HCT116 (cell line): ENCODE measurements around the gene GRIA1. TPM values are rescaled to one million over a fixed set of nuclear protein-coding genes. Genes with fewer than 3 reads are reported as not detected.

Experiments used
- ATAC-seq: fragments of 200-7000 bp; cut with Tn5 transposase; 2 replicates; pipeline ENCODE4 v1.9.1; 2020; ENCODE audit warnings: mild to moderate bottlenecking, moderate library complexity
- BruUV-seq: library from RNA; stranded (reverse); fragments of 400-500 nt; replicated peaks from 2 replicates; lab custom pipeline; 2021; lab: Mats Ljungman, UMichigan
- CTCF ChIA-PET: fragments of 300-600 bp; sonication (Branson Sonifier 250); formaldehyde crosslinking; loops from one replicate; lab custom pipeline; 2021; ENCODE audit warnings: antibody characterized with exemption; lab: Charles Lee
- POLR2A ChIA-PET: fragments of 300-600, 350-600 bp; sonication (Branson Sonifier 250); formaldehyde crosslinking; loops from one replicate; lab custom pipeline; 2021; ENCODE audit warnings: antibody characterized with exemption; lab: Charles Lee
- RAD21 ChIA-PET, 2 experiments: fragments of 300-600 bp; sonication (Branson Sonifier 250); formaldehyde crosslinking; loops; one replicate each; lab custom pipeline; 2023; ENCODE audit warnings: low total read pairs in 2 of 2; ENCODE audit not compliant: uncharacterized antibody in 2 of 2, unreplicated experiment in 2 of 2, low non-redundant PET in 1 of 2; lab: Charles Lee
- DNase-seq: peaks from one replicate; pipeline ENCODE4 v3.0.0-alpha.2; 2010; ENCODE audit warnings: low read depth, low spot score
- H2AFZ ChIP-seq: fragments of 200-600 bp; shearing (Covaris generic), sonication (generic); 2 replicates; pipeline ENCODE4 v1.6.1; 2017; ENCODE audit warnings: low read depth, mixed run types, mixed read lengths, antibody characterized with exemption, low read length; ENCODE audit not compliant: poor library complexity, severe bottlenecking
- H3K27ac ChIP-seq: 2 replicates; pipeline ENCODE4 v1.5.1; 2012; ENCODE audit warnings: low read depth, low read length
- H3K27me3 ChIP-seq: fragments of 200-600 bp; sonication (generic); 2 replicates; pipeline ENCODE4 v1.6.1; 2016; ENCODE audit warnings: mixed run types, low read length, mixed read lengths; ENCODE audit not compliant: insufficient read depth
- H3K36me3 ChIP-seq, 2 experiments: fragments of 200-500 bp in 1 of 2; fragments of 200-600 bp in 1 of 2; sonication (Bioruptor generic) in 1 of 2; sonication (generic) in 1 of 2; 2 replicates each; pipeline versions ENCODE4 v1.5.1 to v1.6.1; 2014 to 2016; ENCODE audit warnings: low read length in 2 of 2, inconsistent platforms in 1 of 2, mixed read lengths in 1 of 2, mixed run types in 1 of 2; ENCODE audit not compliant: insufficient read depth in 2 of 2, control insufficient read depth in 1 of 2
- H3K4me1 ChIP-seq, 2 experiments: fragments of 200-600 bp in 1 of 2; sonication (generic) in 1 of 2; 2 replicates each; pipeline versions ENCODE4 v1.5.1 to v1.6.1; 2012 to 2017; ENCODE audit warnings: low read length in 2 of 2, inconsistent platforms in 1 of 2, mild to moderate bottlenecking in 1 of 2, mixed read lengths in 1 of 2, mixed run types in 1 of 2, moderate library complexity in 1 of 2; ENCODE audit not compliant: insufficient read depth in 2 of 2, control insufficient read depth in 1 of 2
- H3K4me2 ChIP-seq: fragments of 200-600 bp; sonication (generic); 2 replicates; pipeline ENCODE4 v1.6.1; 2017; ENCODE audit warnings: mixed run types, low read length, mixed read lengths
- H3K4me3 ChIP-seq, 2 experiments: fragments of 200-600 bp in 1 of 2; sonication (generic) in 1 of 2; replicated peaks in 1 of 2; 2 replicates each; pipeline ENCODE4 v1.5.1; 2011 to 2016; ENCODE audit warnings: low read length in 2 of 2, control low read depth in 1 of 2, low read depth in 1 of 2, mild to moderate bottlenecking in 1 of 2, mixed read lengths in 1 of 2, mixed run types in 1 of 2
- H3K79me2 ChIP-seq: fragments of 200-600 bp; sonication (generic); 2 replicates; pipeline ENCODE4 v1.6.1; 2017; ENCODE audit warnings: mild to moderate bottlenecking, mixed run types, low read length, moderate library complexity, mixed read lengths; ENCODE audit not compliant: insufficient read depth
- H3K9ac ChIP-seq: fragments of 200-600 bp; sonication (generic); 2 replicates; pipeline ENCODE4 v1.6.1; 2016; ENCODE audit warnings: low read length, mixed read lengths
- H3K9me2 ChIP-seq: fragments of 200-600 bp; sonication (generic), shearing (Covaris generic); 2 replicates; pipeline ENCODE4 v1.6.1; 2017; ENCODE audit warnings: mixed run types, mild to moderate bottlenecking, moderate library complexity; ENCODE audit not compliant: insufficient read depth
- H3K9me3 ChIP-seq, 2 experiments: fragments of 200-500 bp in 1 of 2; fragments of 200-600 bp in 1 of 2; sonication (Bioruptor generic) in 1 of 2; sonication (generic) in 1 of 2; 2 replicates each; pipeline ENCODE4 v1.6.1; 2014 to 2017; ENCODE audit warnings: low read length in 2 of 2, mixed read lengths in 2 of 2, inconsistent platforms in 1 of 2, low read depth in 1 of 2, mild to moderate bottlenecking in 1 of 2, mixed run types in 1 of 2, moderate library complexity in 1 of 2; ENCODE audit not compliant: control insufficient read depth in 1 of 2, insufficient read depth in 1 of 2
- H4K20me1 ChIP-seq: fragments of 200-600 bp; sonication (generic), shearing (Covaris generic); 2 replicates; pipeline ENCODE4 v1.6.1; 2017; ENCODE audit warnings: mixed run types, mild to moderate bottlenecking, moderate library complexity; ENCODE audit not compliant: insufficient read depth
- EGR1 ChIP-seq: IDR thresholded peaks from 2 replicates; pipeline ENCODE4 v1.6.1; 2012; ENCODE audit warnings: low read depth
- ELF1 ChIP-seq: IDR thresholded peaks from 2 replicates; pipeline ENCODE4 v1.6.1; 2012; ENCODE audit warnings: low read depth, borderline replicate concordance
- EZH2 ChIP-seq: fragments of 200-600 bp; sonication (generic); IDR thresholded peaks from 2 replicates; pipeline ENCODE4 v1.6.1; 2017; ENCODE audit warnings: antibody characterized with exemption, mixed run types
- JUND ChIP-seq: IDR thresholded peaks from 2 replicates; pipeline ENCODE4 v1.6.1; 2012
- POLR2A ChIP-seq: IDR thresholded peaks from 2 replicates; pipeline ENCODE4 v1.7.0; 2011; ENCODE audit warnings: borderline replicate concordance; ENCODE audit not compliant: insufficient read depth, insufficient read length; ENCODE audit errors: extremely low read depth
- POLR2AphosphoS5 ChIP-seq: IDR thresholded peaks from 2 replicates; pipeline ENCODE4 v1.6.1; 2011; ENCODE audit warnings: mild to moderate bottlenecking, low read depth, low read length, moderate library complexity
- SIN3A ChIP-seq: IDR thresholded peaks from 2 replicates; pipeline ENCODE4 v1.6.1; 2012; ENCODE audit warnings: low read depth
- SP1 ChIP-seq: IDR thresholded peaks from 2 replicates; pipeline ENCODE4 v1.6.1; 2012; ENCODE audit warnings: low read depth
- TCF7L2 ChIP-seq: IDR thresholded peaks from 2 replicates; pipeline ENCODE4 v1.7.0; 2011; ENCODE audit warnings: borderline replicate concordance, inconsistent platforms; ENCODE audit not compliant: insufficient read depth, insufficient read length; ENCODE audit errors: extremely low read depth
- YY1 ChIP-seq: IDR thresholded peaks from 2 replicates; pipeline ENCODE4 v1.6.1; 2011; ENCODE audit warnings: low read length, low read depth, moderate library complexity, mild to moderate bottlenecking; ENCODE audit not compliant: insufficient replicate concordance; ENCODE audit errors: extremely low read depth
- ZFX ChIP-seq: fragments of 450-650 bp; IDR thresholded peaks from 2 replicates; pipeline ENCODE4 v1.6.1; 2017
- intact Hi-C: fragments of 100-400 bp; cut with micrococcal nuclease; formaldehyde crosslinking; loops from 2 replicates; pipeline ENCODE4 v1.10.0; 2022
- total RNA-seq: library from RNA; stranded (reverse); gene quantifications from one replicate; pipeline ENCODE4 v1.2.1, GENCODE V29; 2021; ENCODE audit not compliant: unreplicated experiment
- TF ChIP-seq, protein P1 (sequence below), 3 experiments: fragments of 200-600 bp in 1 of 3; sonication (generic) in 1 of 3; IDR thresholded peaks in 2 of 3; conservative IDR thresholded peaks in 1 of 3; 2 replicates each; pipeline ENCODE4 v1.5.1; 2012 to 2017; ENCODE audit warnings: low read depth in 2 of 3, low read length in 2 of 3, antibody characterized with exemption in 1 of 3, borderline replicate concordance in 1 of 3, control low read depth in 1 of 3, mild to moderate bottlenecking in 1 of 3, mixed read lengths in 1 of 3, mixed run types in 1 of 3, moderate library complexity in 1 of 3; ENCODE audit not compliant: insufficient read depth in 1 of 3
- TF ChIP-seq, protein P2 (sequence below): IDR thresholded peaks from 2 replicates; pipeline ENCODE4 v1.6.1; 2012
- TF ChIP-seq, protein P3 (sequence below): IDR thresholded peaks from 2 replicates; pipeline ENCODE4 v1.6.1; 2012
- TF ChIP-seq, protein P4 (sequence below): IDR thresholded peaks from 2 replicates; pipeline ENCODE4 v1.6.1; 2012; ENCODE audit warnings: low read depth

The GRIA1 gene
- total RNA-seq, 1 experiment from 2014 or later, result not detected

DNA sequence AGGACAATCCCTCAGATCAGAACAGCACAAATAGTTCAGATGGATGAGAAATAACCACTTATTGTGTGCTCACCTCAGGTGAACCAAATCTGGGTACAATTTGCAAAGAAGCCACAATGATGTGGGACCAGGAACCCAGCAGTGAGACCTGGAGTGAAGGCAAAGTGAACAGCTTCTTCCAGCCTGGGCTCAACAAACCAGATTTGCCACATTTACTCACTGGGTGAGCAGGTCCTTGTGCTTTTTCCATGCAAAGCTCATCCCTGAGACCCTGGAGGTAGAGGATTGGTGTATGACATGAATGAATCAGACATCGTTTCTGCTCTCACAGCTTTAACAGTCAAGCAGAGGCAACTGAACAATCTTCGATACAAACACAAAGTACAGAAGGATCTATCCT is 29.1 kb upstream of the GRIA1 start:
- H3K4me1 ChIP-seq, result no peaks in the 10 kb centered on the region
- H2AFZ ChIP-seq, result no peak overlapping the region
- no peaks in the 10 kb centered on the region for H3K79me2 ChIP-seq
- ChIA-PET CTCF (no interaction called here), RAD21 (no interaction called here), POLR2A (no interaction called here)
- H4K20me1 ChIP-seq, result no peaks in the 10 kb centered on the region
- no peak for DNase-seq
- TF ChIP-seq, protein P1, sequence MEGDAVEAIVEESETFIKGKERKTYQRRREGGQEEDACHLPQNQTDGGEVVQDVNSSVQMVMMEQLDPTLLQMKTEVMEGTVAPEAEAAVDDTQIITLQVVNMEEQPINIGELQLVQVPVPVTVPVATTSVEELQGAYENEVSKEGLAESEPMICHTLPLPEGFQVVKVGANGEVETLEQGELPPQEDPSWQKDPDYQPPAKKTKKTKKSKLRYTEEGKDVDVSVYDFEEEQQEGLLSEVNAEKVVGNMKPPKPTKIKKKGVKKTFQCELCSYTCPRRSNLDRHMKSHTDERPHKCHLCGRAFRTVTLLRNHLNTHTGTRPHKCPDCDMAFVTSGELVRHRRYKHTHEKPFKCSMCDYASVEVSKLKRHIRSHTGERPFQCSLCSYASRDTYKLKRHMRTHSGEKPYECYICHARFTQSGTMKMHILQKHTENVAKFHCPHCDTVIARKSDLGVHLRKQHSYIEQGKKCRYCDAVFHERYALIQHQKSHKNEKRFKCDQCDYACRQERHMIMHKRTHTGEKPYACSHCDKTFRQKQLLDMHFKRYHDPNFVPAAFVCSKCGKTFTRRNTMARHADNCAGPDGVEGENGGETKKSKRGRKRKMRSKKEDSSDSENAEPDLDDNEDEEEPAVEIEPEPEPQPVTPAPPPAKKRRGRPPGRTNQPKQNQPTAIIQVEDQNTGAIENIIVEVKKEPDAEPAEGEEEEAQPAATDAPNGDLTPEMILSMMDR (IDR thresholded peaks at IDR 0.05 in 2 of 3, conservative IDR thresholded peaks at IDR 0.05 in 1 of 3; ENCODE audit: borderline replicate concordance in 1 of 3, insufficient read depth in 1 of 3, low read depth in 2 of 3, low read length in 2 of 3), result no peak
- no peak for TF ChIP-seq SIN3A
- no peak for TF ChIP-seq POLR2A
- no peak for TF ChIP-seq ELF1
- TF ChIP-seq TCF7L2, result no peak
- no peak for TF ChIP-seq YY1
- no peak for TF ChIP-seq EGR1
- TF ChIP-seq, protein P2, sequence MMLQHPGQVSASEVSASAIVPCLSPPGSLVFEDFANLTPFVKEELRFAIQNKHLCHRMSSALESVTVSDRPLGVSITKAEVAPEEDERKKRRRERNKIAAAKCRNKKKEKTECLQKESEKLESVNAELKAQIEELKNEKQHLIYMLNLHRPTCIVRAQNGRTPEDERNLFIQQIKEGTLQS, result no peak
- no peak for TF ChIP-seq JUND
- TF ChIP-seq ZFX, result no peak
- TF ChIP-seq, protein P3, sequence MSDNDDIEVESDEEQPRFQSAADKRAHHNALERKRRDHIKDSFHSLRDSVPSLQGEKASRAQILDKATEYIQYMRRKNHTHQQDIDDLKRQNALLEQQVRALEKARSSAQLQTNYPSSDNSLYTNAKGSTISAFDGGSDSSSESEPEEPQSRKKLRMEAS, result no peak
- TF ChIP-seq, protein P4, sequence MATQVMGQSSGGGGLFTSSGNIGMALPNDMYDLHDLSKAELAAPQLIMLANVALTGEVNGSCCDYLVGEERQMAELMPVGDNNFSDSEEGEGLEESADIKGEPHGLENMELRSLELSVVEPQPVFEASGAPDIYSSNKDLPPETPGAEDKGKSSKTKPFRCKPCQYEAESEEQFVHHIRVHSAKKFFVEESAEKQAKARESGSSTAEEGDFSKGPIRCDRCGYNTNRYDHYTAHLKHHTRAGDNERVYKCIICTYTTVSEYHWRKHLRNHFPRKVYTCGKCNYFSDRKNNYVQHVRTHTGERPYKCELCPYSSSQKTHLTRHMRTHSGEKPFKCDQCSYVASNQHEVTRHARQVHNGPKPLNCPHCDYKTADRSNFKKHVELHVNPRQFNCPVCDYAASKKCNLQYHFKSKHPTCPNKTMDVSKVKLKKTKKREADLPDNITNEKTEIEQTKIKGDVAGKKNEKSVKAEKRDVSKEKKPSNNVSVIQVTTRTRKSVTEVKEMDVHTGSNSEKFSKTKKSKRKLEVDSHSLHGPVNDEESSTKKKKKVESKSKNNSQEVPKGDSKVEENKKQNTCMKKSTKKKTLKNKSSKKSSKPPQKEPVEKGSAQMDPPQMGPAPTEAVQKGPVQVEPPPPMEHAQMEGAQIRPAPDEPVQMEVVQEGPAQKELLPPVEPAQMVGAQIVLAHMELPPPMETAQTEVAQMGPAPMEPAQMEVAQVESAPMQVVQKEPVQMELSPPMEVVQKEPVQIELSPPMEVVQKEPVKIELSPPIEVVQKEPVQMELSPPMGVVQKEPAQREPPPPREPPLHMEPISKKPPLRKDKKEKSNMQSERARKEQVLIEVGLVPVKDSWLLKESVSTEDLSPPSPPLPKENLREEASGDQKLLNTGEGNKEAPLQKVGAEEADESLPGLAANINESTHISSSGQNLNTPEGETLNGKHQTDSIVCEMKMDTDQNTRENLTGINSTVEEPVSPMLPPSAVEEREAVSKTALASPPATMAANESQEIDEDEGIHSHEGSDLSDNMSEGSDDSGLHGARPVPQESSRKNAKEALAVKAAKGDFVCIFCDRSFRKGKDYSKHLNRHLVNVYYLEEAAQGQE, result no peak
- TF ChIP-seq EZH2, result no peak
- no peak for TF ChIP-seq POLR2AphosphoS5
- TF ChIP-seq SP1, result no peak
- H3K9me2 ChIP-seq, result no peaks in the 10 kb centered on the region
- no TSS peak for BruUV-seq
- H3K27me3 ChIP-seq, result peaks cover 31% of the 10 kb centered on the region
- intact Hi-C loops, result no loop called here
- no peaks in the 10 kb centered on the region for H3K9me3 ChIP-seq
- H3K4me2 ChIP-seq, result no peak overlapping the region
- no peaks in the 10 kb centered on the region for H3K36me3 ChIP-seq
- H3K27ac ChIP-seq, result no peak overlapping the region
- ATAC-seq, result no peak
- no peak overlapping the region for H3K9ac ChIP-seq
- H3K4me3 ChIP-seq, result no peak overlapping the region
